GM12878 (cell line): ENCODE measurements around the gene RPS6KA2. TPM values are rescaled to one million over a fixed set of nuclear protein-coding genes. Genes with fewer than 3 reads are reported as not detected.

ENCODE experiments used
- ATAC-seq: fragments of 200-7000 bp; cut with Tn5 transposase; 3 replicates; pipeline ENCODE4 v1.9.1; 2020; ENCODE audit warnings: mild to moderate bottlenecking, moderate library complexity
- BruUV-seq: library from RNA; stranded (reverse); fragments of 400-500 nt; replicated peaks from 2 replicates; lab custom pipeline; 2021; lab: Mats Ljungman, UMichigan
- CTCF ChIA-PET: fragments of 300-600 bp; sonication (Branson Sonifier 250); formaldehyde crosslinking; extraction: SDS; loops from one replicate; lab custom pipeline; 2021; ENCODE audit warnings: inconsistent platforms; lab: Yijun Ruan, JAX
- POLR2A ChIA-PET: fragments of 350-600 bp; formaldehyde crosslinking; extraction: SDS; loops from one replicate; lab custom pipeline; 2021; ENCODE audit warnings: inconsistent platforms; lab: Charles Lee
- RAD21 ChIA-PET: fragments of 300-600 bp; sonication (Branson Sonifier 250); formaldehyde crosslinking; loops from one replicate; lab custom pipeline; 2023; ENCODE audit warnings: antibody characterized with exemption; ENCODE audit not compliant: unreplicated experiment; lab: Charles Lee
- SMC1A ChIA-PET: fragments of 300-600 bp; sonication (Branson Sonifier 250); formaldehyde crosslinking; loops from one replicate; lab custom pipeline; 2023; ENCODE audit not compliant: unreplicated experiment, uncharacterized antibody; lab: Charles Lee
- DNase-seq: peaks from one replicate; pipeline ENCODE4 v3.0.0-alpha.2; 2011; ENCODE audit warnings: low read depth, low spot score
- FAIRE-seq: peaks from 3 replicates; lab custom pipeline; 2011; peaks lifted over from hg19 to GRCh38; lab: Jason Lieb, UNC
- H2AFZ ChIP-seq: 2 replicates; pipeline ENCODE4 v1.6.0; 2011; ENCODE audit warnings: low read depth, low read length, control low read depth; ENCODE audit not compliant: control insufficient read depth
- H3K27ac ChIP-seq: 2 replicates; pipeline ENCODE4 v1.5.1; 2011; ENCODE audit warnings: control low read depth; ENCODE audit not compliant: control insufficient read depth, insufficient read depth
- H3K27me3 ChIP-seq, 2 experiments: replicated peaks in 1 of 2; 2 replicates each; pipeline versions ENCODE4 v1.6.0 to v1.6.1; 2011; ENCODE audit warnings: low read length in 1 of 2; ENCODE audit not compliant: control insufficient read depth in 2 of 2, insufficient read depth in 2 of 2
- H3K36me3 ChIP-seq, 2 experiments: 2 replicates each; pipeline ENCODE4 v1.5.1; 2011; ENCODE audit warnings: low read length in 1 of 2; ENCODE audit not compliant: control insufficient read depth in 2 of 2, insufficient read depth in 2 of 2
- H3K4me1 ChIP-seq: 2 replicates; pipeline ENCODE4 v1.6.1; 2011; ENCODE audit warnings: mild to moderate bottlenecking, low read length, moderate library complexity, mixed read lengths; ENCODE audit not compliant: control insufficient read depth, insufficient read depth
- H3K4me2 ChIP-seq: 2 replicates; pipeline ENCODE4 v1.6.0; 2011; ENCODE audit warnings: control low read depth; ENCODE audit not compliant: control insufficient read depth, insufficient read depth
- H3K4me3 ChIP-seq: fragments of 200-600 bp; sonication (generic); 2 replicates; pipeline ENCODE4 v1.5.1; 2016
- H3K79me2 ChIP-seq: 2 replicates; pipeline ENCODE4 v1.6.0; 2011; ENCODE audit warnings: low read length; ENCODE audit not compliant: control insufficient read depth, insufficient read depth
- H3K9ac ChIP-seq: 2 replicates; pipeline ENCODE4 v1.8.0; 2011; ENCODE audit warnings: low read length, control low read depth, mixed read lengths; ENCODE audit not compliant: control insufficient read depth, insufficient read depth
- H3K9me3 ChIP-seq: replicated peaks from 3 replicates; pipeline ENCODE4 v1.5.1; 2011; ENCODE audit warnings: mild to moderate bottlenecking, low read length; ENCODE audit not compliant: control insufficient read depth, insufficient read depth
- H4K20me1 ChIP-seq: 2 replicates; pipeline ENCODE4 v1.6.0; 2011; ENCODE audit not compliant: control insufficient read depth, insufficient read depth
- CBX3 ChIP-seq: fragments of 200-600 bp; sonication (generic); IDR thresholded peaks from 2 replicates; pipeline ENCODE4 v1.6.1; 2016; ENCODE audit warnings: low read depth, borderline replicate concordance
- CHD1 ChIP-seq: IDR thresholded peaks from 2 replicates; pipeline ENCODE4 v1.6.1; 2012; ENCODE audit warnings: low read depth, low read length, improper control_type of control experiment
- GATAD2B ChIP-seq: fragments of 450-650 bp; conservative IDR thresholded peaks from 2 replicates; pipeline ENCODE4 v1.6.1; 2017; ENCODE audit warnings: low read depth, mild to moderate bottlenecking, moderate library complexity
- IRF3 ChIP-seq: fragments of 450-650 bp; IDR thresholded peaks from 2 replicates; pipeline ENCODE4 v1.6.1; 2014; ENCODE audit warnings: mild to moderate bottlenecking
- LARP7 ChIP-seq: fragments of 450-650 bp; IDR thresholded peaks from 2 replicates; pipeline ENCODE4 v1.6.1; 2017; ENCODE audit warnings: mild to moderate bottlenecking
- NFIC ChIP-seq: IDR thresholded peaks from 2 replicates; pipeline ENCODE4 v1.6.1; 2012; ENCODE audit warnings: low read depth, mild to moderate bottlenecking, inconsistent platforms, low read length, moderate library complexity
- PKNOX1 ChIP-seq: fragments of 450-650 bp; IDR thresholded peaks from 2 replicates; pipeline ENCODE4 v1.6.1; 2016; ENCODE audit warnings: mild to moderate bottlenecking
- SMARCA5 ChIP-seq: fragments of 450-650 bp; IDR thresholded peaks from 2 replicates; pipeline ENCODE4 v1.6.1; 2017; ENCODE audit warnings: mild to moderate bottlenecking
- SP1 ChIP-seq: IDR thresholded peaks from one replicate; pipeline ENCODE4 v1.6.1; 2011; ENCODE audit warnings: low read depth, low read length
- USF1 ChIP-seq: IDR thresholded peaks from 2 replicates; pipeline ENCODE4 v1.6.1; 2011; ENCODE audit warnings: borderline replicate concordance, low read depth, mild to moderate bottlenecking, moderate library complexity, mixed read lengths, low read length; ENCODE audit not compliant: insufficient read depth; ENCODE audit errors: extremely low read length
- YBX1 ChIP-seq: fragments of 450-650 bp; IDR thresholded peaks from 2 replicates; pipeline ENCODE4 v1.6.1; 2016; ENCODE audit warnings: antibody characterized with exemption
- ZNF274 ChIP-seq: IDR thresholded peaks from one replicate; pipeline ENCODE4 v1.8.0; 2011; ENCODE audit not compliant: insufficient read length, insufficient read depth
- WGBS: methylation state at CpG from one replicate; pipeline ENCODE4 v1.1.6; 2016; ENCODE audit warnings: low lambda C conversion rate; ENCODE audit not compliant: insufficient replicate concordance, insufficient coverage; ENCODE audit errors: missing lambda C conversion rate; 5-methylcytosine and 5-hydroxymethylcytosine counted together
- in situ Hi-C: fragments of 300-500 bp; cut with MboI; formaldehyde crosslinking; loops from 9 replicates; pipeline ENCODE4 v1.14.3; 2018; ENCODE audit warnings: mixed read lengths
- intact Hi-C: fragments of 100-400 bp; cut with micrococcal nuclease; formaldehyde crosslinking; loops from one replicate; pipeline ENCODE4 v1.14.2; 2022; ENCODE audit not compliant: unreplicated experiment
- polyA plus RNA-seq, 11 experiments: library from polyadenylated mRNA; depleted of rRNA in 4 of 11; unstranded in 6 of 11; stranded (reverse) in 5 of 11; fragments of >200 nt; fragmentation: Nextera tagmentation in 4 of 11; fragmentation: Illumina TruSeq in 1 of 11; extraction: Ambion mirVana in 4 of 11; extraction: Trizol in 1 of 11; gene quantifications; 1 replicate in 1 of 11; 2 replicates in 10 of 11; pipeline versions ENCODE4 v1.2.1 to v1.2.3, GENCODE V29; 2011 to 2016; ENCODE audit warnings: inconsistent platforms in 2 of 11, missing spikeins in 2 of 11, low read depth in 1 of 11
- total RNA-seq, 4 experiments: library from RNA; depleted of rRNA in 3 of 4; stranded (reverse); fragments of >200 nt in 3 of 4; fragmentation: Illumina TruSeq in 1 of 4; extraction: Trizol in 1 of 4; gene quantifications; 2 replicates each; pipeline versions ENCODE4 v1.2.1 to v1.2.3, GENCODE V29; 2013 to 2021

Gene RPS6KA2
- total and polyA plus RNA-seq, 10 of the 15 experiments (the other 5 are each of a cell fraction or from before 2014, with no cell fraction given) = 0.02 to 1.0 (median 0.22) TPM; not detected in 1

GRCh38 chr6:166483026-166483425 is 144.0 kb downstream of the RPS6KA2 start:
- H3K9me3 ChIP-seq = no peaks in the 10 kb centered on the region; the same call in 1 of the 3 replicates
- ATAC-seq (no peak), DNase-seq (no peak), FAIRE-seq (no peak)
- H3K36me3 ChIP-seq = no peaks in the 10 kb centered on the region
- ChIA-PET CTCF (no interaction called here), SMC1A (no interaction called here), RAD21 (no interaction called here), POLR2A (no interaction called here)
- no TSS peak for BruUV-seq
- no peak overlapping the region for H3K4me2 ChIP-seq
- H2AFZ ChIP-seq = no peak overlapping the region
- no peaks in the 10 kb centered on the region for H3K79me2 ChIP-seq
- no peaks in the 10 kb centered on the region for H3K27me3 ChIP-seq
- no peak overlapping the region for H3K4me3 ChIP-seq
- 64% methylated on average over 10 of the region's 10 CpGs for WGBS
- no peaks in the 10 kb centered on the region for H4K20me1 ChIP-seq
- TF ChIP-seq YBX1 (no peak), ZNF274 (no peak), CHD1 (no peak), PKNOX1 (no peak), SP1 (no peak)
- H3K27ac ChIP-seq = no peak overlapping the region
- intact Hi-C loops = no loop called here
- no peak overlapping the region for H3K9ac ChIP-seq
- in situ Hi-C loops = no loop called here
- H3K4me1 ChIP-seq = peaks cover 3% of the 10 kb centered on the region; the same call in 1 of the 2 replicates

GRCh38 chr6:166478782-166479592 is 148.1 kb downstream of the RPS6KA2 start:
- no peak for ATAC-seq
- 64% methylated on average over 28 of the region's 28 CpGs for WGBS
- ChIA-PET RAD21 (no interaction called here), SMC1A (no interaction called here), CTCF (no interaction called here), POLR2A (no interaction called here)
- Histone ChIP-seq H3K36me3 (no peaks in the 10 kb centered on the region), H3K27me3 (no peaks in the 10 kb centered on the region; a peak in 1 of 4 replicates), H3K9ac (no peak overlapping the region), H3K9me3 (no peaks in the 10 kb centered on the region), H2AFZ (no peak overlapping the region), H3K27ac (no peak overlapping the region), H3K79me2 (no peaks in the 10 kb centered on the region)
- no TSS peak for BruUV-seq
- in situ Hi-C loops = no loop called here
- TF ChIP-seq NFIC (no peak), USF1 (no peak), SMARCA5 (no peak), IRF3 (no peak), CBX3 (no peak), LARP7 (no peak), GATAD2B (no peak)
- TF ChIP-seq, all 136 proteins: peak for 0
- DNase-seq (no peak), FAIRE-seq (no peak)
- intact Hi-C loops = no loop called here
- H4K20me1 ChIP-seq = no peaks in the 10 kb centered on the region
- no peaks in the 10 kb centered on the region for H3K4me1 ChIP-seq
- no peak overlapping the region for H3K4me2 ChIP-seq
- no peak overlapping the region for H3K4me3 ChIP-seq
